Sciatic nerve (tissue), 2 donors: Measurements from ENCODE around the gene MEIOSIN. TPM values are rescaled to one million over a fixed set of nuclear protein-coding genes. Genes with fewer than 3 reads are reported as not detected.
"Not testable (repeated sequence)": the region's sequence is repeated elsewhere in the genome, so short reads cannot be mapped to it uniquely, and the experiment has no call there.

Source experiments
- ATAC-seq: fragments of 200-7000 bp; cut with Tn5 transposase; one replicate; pipeline ENCODE4 v1.9.1; 2020; ENCODE audit warnings: mild to moderate bottlenecking, moderate library complexity
- DNase-seq: peaks from one replicate; pipeline ENCODE4 v3.0.0-alpha.2; 2020; ENCODE audit warnings: low spot score
- intact Hi-C: fragments of 100-400 bp; cut with DNase I; formaldehyde crosslinking; loops from one replicate; pipeline ENCODE4 v1.14.2; 2022
- total RNA-seq: library from RNA; stranded (reverse); fragmentation: NEBNext Ultra II Directional; extraction: Animal tissue kit (Norgen Biotek cat#: 25700); gene quantifications from one replicate; pipeline ENCODE4 v1.2.1, GENCODE V29; 2021
- donor health status: DM: no; HTN: no; CAD: no.
- donor health status: DM: no; HTN: no; CAD: no.

Gene MEIOSIN, protein sequence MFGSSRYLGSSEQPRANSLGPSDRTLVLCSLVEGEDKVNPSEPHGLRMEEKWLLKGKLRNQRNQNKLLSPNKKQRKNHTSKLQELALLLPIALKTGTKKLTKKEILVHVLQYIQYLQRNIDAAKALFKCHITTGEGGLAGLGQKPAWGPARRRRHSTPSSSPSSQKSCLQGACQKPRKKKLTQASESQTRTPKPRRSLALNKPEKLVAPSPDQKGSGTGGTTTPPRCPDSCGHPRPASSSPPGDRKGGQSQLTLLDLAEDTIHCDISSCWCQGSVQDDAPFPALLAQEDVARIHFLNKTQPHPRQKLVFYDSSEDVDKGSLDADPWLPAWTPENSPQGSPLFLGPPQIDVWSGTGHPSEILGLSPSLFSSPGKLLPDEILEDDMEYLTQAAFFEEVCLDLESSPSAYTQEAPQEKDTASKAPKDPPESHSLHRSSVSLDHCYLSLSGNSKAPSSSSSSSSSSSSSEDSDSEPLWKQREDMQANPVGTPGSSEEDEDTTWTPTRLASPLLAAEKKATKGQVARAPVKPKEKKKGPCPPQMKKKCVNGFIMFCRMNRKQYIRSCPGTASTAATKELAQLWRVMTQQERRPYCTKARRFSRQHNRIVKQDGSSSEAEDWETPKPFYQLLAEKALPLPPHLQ
- total RNA-seq, result not detected

DNA sequence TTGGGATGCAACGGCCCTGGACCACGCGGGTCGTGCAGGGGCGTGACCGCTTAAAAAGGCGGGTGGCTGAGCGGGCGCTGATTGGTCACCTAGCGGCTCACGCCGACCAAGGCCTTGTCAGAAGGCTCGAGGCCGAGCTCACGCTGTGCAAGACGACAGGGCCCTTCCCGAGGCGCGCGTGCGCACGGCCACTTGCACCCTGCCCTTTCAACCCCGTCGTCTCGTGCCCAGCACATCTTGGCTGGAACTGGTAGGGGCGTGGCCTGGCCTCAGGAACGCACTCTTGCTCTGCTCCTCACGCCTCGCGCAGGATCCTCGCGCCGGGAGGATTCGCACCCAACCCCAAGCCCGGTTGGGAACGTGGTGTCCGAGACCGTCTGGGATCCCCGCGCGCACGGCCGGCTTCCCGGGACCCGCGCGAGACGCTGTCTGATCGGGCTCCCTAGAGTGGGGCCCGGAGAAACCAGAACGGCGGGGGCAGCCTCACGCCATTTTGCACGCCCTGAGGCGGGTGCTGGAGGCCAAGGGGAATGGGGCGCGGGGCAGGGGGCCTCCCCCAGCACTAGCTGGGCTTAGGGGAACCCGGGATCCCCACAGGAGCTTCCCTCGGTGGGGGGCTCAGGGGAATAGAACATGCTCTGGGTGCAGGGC is at the start of gene MEIOSIN:
Gene MEIOSIN (plus strand): TSS at position 280 of the 651 bp plus-strand sequence. CDS start 1,938 bp downstream, outside the sequence.
- intact Hi-C loops, result no loop called here
- ATAC-seq, result no peak
- DNase-seq, result no peak

DNA sequence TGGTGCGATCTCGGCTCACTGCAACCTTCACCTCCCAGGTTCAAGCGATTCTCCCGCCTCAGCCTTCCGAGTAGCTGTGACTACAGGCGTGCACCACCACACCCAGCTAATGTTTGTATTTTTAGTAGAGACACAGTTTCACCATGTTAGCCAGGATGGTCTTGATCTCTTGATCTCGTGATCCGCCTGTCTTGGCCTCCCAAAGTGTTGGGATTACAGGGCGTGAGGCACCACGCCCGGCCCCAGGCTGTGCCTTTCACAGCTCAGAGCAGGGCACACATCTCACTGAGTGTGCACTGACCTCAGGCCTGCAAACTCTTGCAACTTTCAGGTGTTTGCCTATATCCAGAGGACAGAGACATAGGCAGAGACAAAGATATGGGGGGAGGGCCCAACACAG is 48.2 kb upstream of the MEIOSIN start:
- DNase-seq, intact Hi-C loops, ATAC-seq: not testable (repeated sequence)

DNA sequence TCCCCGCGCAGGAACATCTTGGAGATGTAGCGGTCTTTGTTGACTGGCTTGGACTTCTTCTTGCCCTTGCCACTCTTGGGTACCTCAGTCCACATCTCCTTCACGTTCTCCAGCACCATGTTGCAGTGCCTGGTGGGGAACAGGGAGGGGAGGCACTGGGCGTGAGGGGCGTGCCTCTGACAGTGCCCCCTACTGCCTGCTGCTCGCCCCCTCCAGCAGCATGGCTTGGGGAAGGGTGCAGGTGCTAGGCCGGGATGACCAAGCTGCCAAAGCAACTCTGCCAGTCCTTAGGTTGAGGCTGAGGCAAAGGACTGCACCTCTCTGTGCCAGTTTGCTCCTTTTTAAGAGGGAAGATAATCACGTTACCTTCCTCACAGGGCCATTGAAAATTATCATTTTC is 45.6 kb upstream of the MEIOSIN start:
- intact Hi-C loops, result no loop called here
- ATAC-seq, result no peak
- no peak for DNase-seq

DNA sequence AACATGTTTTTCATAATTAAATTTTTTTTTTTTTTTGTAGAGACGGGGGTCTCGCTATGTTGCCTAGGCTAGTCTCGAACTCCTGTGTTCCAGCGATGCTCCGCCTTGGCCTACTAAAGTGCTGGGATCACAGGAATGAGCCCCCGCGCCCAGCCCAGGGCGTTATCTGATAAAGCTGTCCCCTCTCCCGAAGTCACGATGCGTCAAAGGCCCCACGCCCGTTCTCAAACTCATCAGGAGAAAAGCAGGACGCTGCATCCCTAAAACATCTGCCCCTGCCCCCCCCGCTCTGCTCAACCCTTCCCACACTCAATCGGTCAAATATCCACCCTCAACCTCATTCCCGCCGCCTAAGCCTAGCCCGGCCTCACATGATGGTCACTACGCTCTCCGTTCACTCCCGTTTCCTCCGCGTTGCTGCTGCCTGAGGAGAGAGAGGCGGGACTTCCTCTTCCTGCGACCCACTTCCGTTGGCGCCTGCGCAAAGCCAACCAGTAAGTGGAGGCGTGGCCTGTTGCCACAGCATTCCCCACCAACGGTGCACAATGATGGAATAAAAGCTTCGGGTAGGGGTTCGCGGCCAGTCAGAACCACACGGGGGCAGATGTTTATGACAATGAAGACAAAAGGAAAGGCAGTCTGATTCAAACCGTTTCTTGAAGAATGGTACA is 41.6 kb upstream of the MEIOSIN start, which contains the start of gene SNRPD2:
Gene SNRPD2 (minus strand): TSS at position 438 of the 671 bp plus-strand sequence. CDS start 65 bp downstream, at position 373.
- intact Hi-C loops, result loop anchor here (10.0 kb wide), 1 partner anchor 73 kb away; the partner anchor contains the start of gene SIX5
- ATAC-seq (peak; percentile 93), DNase-seq (peak; percentile 96)

DNA sequence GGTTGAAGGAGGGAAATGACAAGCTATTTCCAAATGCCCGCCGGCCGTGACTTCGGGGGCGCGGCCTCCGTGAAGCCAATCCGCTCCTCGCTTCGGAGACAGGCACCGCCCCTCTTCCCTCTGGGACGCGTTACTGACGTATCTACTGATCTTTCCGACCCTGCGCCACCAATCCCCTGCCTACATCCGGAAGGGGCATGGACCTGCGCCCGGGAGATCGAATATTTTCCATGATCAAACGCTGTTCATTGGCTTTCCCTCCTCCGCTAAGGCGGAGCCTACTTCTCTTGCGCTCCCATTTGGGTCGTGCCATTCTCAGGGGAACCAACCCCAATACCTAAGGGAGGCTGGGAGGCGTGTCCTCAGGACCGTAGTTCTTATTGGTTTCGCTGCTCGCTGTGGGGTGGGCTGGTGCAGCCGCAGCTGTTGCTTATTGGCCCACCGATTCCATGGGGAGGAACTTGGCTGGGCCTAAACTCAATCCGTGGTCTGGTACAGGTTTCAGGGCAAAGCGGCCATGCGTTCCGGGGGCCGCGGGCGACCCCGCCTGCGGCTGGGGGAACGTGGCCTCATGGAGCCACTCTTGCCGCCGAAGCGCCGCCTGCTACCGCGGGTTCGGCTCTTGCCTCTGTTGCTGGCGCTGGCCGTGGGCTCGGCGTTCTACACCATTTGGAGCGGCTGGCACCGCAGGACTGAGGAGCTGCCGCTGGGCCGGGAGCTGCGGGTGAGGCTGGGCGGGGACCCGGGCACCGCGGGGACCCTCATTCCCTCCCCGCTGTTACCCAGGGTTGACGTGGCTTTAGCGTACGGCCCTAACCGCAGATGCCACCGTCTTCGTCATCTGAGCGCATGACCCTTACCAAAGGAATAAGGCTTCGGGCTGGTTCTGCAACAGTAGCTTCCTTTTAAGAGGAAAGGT is 40.8 kb upstream of the MEIOSIN start, which contains the start of gene QPCTL:
Gene QPCTL (plus strand): TSS at position 480 of the 919 bp plus-strand sequence. CDS start 38 bp downstream, at position 518.
- ATAC-seq (peak; percentile 96), DNase-seq (peak; percentile 97)
- intact Hi-C loops, result loop anchor here (10.0 kb wide), 1 partner anchor 72 kb away; the partner anchor contains the start of gene SIX5

DNA sequence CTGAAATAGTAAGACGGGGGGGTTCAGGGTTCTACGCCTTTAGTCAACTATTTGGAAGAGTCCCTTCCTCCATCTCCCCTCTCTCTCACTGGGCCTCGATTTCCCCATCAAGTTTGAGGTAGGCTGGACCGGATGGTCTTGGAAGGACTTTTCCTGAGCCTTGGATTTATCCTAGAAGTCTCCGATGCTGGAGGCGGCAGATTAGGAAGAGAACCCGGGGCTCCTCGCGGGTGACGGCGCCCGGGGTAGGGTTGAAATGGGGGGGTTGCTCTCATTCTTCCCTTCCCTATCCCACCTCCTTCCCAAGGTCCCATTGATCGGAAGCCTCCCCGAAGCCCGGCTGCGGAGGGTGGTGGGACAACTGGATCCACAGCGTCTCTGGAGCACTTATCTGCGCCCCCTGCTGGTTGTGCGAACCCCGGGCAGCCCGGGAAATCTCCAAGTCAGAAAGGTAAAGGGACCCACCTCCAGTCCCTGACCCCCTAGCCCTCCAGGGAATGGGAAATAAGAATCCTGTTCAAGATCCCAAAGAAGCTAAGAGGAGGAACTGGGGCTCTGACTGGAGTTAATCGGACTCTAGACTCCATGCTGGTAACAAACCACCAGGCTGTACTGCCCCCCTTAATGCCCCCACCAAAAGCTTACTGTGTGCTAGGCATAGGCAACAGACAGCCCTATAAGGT is 40.0 kb upstream of the MEIOSIN start:
- intact Hi-C loops, result loop anchor here (10.0 kb wide), 1 partner anchor 72 kb away; the partner anchor contains the start of gene SIX5
- ATAC-seq, result peak; percentile 9

DNA sequence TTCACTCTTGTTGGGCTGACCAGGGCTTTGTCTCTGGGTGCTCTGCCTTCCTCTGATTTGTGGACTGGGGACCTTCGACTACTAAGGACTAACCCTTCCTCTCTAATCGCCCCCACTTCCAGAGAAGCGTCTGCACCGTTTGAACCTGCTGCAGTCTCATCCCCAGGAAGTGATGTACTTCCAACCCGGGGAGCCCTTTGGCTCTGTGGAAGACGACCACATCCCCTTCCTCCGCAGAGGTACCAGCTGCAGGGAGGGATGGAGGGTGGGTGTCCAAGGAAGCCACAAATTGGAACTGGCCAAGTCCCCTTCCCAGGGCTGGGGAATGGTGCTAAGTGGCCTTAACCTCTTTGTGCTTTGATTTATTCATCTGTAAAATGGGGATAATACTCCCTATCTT is 31.6 kb upstream of the MEIOSIN start:
- ATAC-seq, result no peak
- intact Hi-C loops, result no loop called here
- no peak for DNase-seq

More for the DNA sequence above, 40.0 kb upstream of the MEIOSIN start:
- DNase-seq, result peak; percentile 89

DNA sequence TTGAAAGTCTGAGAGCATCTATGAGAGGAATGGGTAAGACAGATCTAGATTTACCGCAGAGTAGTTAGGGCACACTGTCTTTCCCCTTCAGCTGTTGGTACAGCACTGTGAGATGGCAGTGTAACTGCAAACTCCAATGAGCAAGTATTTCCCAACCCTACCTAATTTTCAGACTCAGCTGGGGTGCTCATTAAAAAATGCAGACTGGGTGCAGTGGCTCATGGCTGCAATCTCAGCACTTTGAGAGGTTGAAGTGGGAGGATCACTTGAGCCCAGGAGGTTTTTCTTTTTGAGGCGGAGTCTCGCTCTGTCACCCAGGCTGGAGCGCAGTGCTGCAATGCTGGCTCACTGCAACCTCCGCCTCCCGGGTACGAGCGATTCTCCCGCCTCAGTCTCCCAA is 28.1 kb upstream of the MEIOSIN start:
- DNase-seq (no peak), ATAC-seq (no peak)
- intact Hi-C loops, result no loop called here

DNA sequence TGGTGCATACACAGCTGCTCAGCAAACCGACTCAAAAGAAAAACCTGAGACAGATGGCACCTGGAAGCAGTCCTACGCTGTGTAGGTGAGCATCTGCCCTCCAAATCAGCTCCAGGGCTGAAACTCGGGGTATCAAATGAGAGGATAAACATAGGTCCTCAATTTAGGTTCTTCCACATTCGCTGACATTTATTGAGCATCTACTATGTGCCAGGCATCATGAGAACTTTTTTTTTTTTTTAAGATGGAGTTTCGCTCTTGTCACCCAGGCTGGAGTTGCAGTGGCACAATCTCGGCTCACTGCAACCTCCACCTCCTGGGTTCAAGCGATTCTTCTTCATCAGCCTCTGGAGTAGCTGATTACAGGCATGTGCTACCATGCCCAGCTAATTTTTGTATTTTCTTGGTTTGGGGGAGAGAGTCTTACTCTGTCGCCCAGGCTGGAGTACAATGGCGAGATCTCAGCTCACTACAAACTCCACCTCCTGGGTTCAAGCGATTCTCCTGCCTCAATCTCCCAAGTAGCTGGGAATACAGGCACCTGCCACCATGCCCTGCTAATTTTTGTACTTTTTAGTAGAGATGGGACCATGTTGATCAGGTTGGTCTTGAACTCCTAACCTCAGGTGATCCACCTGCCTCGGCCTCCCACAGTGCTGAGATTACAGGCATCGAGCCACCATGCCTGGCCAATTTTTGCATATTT is 27.4 kb upstream of the MEIOSIN start:
- intact Hi-C loops, result no loop called here
- DNase-seq (no peak), ATAC-seq (no peak)

DNA sequence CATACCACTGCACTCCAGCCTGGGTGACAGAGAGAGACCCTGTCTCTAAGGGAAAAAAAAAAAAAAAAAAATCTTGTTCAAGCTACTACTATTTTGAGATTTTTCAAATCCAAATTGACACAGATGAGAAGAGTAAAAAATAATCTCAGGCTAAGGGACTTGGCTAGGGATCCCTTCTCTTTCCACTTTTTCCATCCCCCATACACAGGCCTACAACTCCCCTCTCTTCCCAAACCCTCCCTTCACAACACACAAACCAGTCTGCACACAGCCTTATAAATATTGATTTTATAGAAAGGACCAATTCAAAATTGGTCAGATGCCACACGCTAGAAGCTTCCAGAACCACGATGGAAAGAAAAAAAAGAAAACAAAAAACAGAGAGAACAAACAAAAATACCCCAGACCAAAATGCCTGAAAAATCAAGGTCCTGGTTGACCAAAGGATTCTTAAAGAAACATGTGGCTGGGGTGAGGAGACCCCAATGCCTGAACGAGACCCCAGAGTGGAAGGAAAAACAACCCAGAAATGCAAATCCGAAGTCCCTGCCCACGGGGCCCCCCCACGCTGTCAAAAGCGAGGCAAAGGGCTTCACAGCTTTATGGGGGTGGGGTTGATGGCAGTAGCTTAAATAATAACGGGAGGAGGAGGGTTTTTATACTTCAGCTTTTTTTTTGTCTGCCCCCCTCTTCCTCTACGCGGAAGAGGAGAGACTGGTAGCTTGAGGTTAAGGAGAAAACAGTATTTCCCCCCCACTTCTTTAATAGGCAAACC is 22.7 kb upstream of the MEIOSIN start:
- DNase-seq (no peak), ATAC-seq (no peak)
- intact Hi-C loops, result no loop called here

DNA sequence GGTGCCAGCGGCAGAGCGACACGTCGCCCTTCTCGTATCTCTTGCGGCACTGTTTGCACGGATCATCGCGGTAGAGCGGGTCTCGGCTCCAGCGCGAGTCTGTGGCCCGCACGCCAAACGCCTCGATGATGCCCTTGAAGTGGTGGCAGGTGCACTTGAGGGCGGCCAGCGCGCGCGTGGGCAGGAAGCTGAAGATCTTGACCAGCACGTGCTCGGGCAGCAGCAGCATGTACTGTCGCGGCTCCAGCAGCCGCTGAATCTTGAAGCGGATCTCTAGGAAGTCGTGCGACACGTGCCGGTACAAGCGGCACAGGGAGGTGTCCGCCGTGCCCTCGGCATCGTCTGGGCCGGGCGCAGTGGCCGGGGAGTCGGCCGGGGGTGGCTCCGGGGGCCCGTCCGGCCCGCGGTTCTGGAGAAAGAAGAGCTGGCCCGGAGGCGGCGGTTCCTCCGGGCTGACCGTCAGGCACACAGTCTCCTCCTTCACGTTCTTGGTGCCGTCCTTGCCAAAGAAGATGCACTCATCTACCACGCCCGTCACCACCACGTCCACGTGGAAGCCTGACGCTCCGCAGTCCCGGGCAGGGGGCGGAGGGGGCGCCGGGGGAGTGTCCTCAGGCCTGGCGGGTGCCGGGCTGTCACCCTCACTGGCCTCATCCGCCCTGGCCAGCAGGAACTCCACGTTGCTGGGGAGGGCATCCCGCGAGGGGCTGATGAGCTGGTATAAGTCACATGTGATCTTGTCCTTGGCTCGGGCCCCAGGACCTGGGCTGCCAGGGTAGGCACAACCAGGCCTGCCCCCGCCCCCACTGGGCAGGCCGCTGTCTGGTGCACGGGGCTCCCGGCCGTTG is 21.2 kb upstream of the MEIOSIN start:
- ATAC-seq (no peak), DNase-seq (no peak)
- intact Hi-C loops, result no loop called here

DNA sequence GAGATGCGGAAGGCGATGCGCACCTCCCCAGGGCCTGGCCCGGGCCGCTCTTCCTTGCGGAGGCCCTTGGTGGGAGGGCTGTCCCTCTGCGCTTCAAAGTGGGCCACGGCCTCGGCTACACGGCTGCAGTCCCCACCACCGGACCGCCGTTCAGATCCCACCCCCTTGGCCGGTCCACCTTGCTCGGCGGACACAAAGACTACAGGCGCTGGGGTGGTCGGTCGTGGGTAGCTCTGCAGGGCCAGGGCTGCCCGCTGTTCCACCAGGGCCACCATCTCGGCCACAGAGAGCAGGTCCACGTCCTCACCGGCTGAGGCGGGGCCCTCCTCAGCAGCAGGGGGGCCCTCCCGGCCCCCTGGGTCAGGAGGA is 20.6 kb upstream of the MEIOSIN start:
- ATAC-seq (no peak), DNase-seq (no peak)
- intact Hi-C loops, result no loop called here

DNA sequence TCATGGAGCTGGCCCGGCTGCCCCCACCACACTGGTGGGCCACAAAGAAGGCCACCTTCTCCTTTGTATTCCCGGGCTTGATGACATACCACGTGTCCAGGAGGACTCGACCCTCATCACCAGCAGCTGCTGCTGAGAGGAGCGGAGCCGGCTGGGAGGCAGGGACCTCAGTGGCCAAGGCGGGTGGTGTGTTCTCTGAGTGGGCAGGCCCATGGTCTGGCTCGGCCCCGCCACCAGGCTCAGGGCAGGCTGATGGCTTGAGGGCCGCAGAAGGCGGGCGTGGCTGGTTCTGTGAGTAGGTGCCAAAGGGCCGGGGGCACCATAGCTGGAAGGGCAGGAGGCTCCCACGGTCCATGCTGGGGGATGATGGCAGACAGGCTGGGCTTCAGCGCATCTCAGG is 20.1 kb upstream of the MEIOSIN start:
- intact Hi-C loops, result no loop called here
- no peak for ATAC-seq

DNA sequence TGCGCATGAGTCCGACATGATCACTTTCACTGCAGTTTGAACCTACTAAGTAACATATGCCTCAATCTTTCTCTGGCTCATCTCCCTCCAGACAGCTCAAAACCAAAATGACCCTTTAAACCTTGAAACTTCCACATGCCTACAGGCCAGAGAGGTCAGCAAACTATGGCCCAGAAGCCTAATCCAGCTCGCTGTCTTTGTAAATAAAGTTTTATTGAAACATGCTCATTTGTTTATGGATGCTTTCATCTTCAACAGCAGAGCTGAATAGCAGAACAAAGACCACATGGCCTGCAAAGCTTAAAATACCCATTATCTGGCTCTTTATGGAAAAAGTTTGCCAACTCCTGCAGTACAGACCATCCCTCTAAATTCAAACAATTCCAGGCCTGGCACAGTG is 18.1 kb upstream of the MEIOSIN start:
- no peak for ATAC-seq
- no peak for DNase-seq
- intact Hi-C loops, result no loop called here

More for the DNA sequence above, 20.1 kb upstream of the MEIOSIN start:
- DNase-seq, result no peak
